GM12874 (cell line): ENCODE data around the gene SNX25.

Experiments used
- TF ChIP-seq, protein P1 (sequence below): IDR thresholded peaks from 2 replicates; pipeline ENCODE4 v1.5.1; 2011; ENCODE audit warnings: low read depth, mild to moderate bottlenecking, control low read depth, low read length, moderate library complexity; ENCODE audit not compliant: insufficient read depth

Gene SNX25

DNA sequence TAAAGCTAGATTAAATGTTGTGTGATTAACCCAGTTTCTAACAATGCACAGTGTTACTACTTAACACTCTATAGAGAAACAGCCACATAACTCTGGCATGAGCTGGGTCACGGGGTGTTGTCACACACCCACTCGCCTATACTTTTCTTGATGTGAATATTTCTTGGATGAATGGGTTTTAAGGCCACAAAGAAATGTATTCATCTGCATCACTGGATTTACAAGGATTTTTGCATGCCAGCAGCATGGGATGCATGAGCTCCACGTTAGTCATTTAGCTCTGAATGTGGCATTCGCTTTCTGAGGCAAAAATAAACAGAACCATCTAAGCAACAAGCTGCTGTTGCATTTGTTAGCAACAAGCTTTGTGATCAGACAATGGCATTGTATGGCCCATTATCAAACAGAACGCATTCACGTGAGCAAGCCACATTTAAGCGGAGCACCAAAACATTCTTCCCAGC, 96.6 kb downstream of the SNX25 start:
- TF ChIP-seq, protein P1, sequence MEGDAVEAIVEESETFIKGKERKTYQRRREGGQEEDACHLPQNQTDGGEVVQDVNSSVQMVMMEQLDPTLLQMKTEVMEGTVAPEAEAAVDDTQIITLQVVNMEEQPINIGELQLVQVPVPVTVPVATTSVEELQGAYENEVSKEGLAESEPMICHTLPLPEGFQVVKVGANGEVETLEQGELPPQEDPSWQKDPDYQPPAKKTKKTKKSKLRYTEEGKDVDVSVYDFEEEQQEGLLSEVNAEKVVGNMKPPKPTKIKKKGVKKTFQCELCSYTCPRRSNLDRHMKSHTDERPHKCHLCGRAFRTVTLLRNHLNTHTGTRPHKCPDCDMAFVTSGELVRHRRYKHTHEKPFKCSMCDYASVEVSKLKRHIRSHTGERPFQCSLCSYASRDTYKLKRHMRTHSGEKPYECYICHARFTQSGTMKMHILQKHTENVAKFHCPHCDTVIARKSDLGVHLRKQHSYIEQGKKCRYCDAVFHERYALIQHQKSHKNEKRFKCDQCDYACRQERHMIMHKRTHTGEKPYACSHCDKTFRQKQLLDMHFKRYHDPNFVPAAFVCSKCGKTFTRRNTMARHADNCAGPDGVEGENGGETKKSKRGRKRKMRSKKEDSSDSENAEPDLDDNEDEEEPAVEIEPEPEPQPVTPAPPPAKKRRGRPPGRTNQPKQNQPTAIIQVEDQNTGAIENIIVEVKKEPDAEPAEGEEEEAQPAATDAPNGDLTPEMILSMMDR, result no peak

- TF ChIP-seq, protein P1, result no peak
These were observed 97.9 kb downstream of the SNX25 start for GRCh38 chr4:185307136-185307950.

DNA sequence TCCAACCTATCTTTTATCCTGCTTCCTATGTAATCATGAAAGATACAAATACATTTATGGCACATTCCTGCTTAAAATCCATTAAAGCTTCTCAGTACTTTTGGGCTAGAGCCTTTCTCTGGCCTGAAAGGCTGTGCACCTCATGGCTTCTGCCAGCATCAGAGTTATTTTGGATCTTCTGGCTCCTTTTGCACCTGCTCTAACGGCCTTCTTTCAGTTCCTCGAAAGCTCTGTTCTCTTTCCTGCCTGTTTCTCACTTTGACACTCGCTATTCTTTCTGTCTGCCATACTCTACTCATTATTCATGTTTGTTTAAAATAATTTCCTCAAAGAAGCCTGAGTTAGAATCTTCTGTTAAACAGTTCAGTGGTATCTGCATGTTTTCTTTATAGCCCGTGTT, 100.4 kb downstream of the SNX25 start:
- TF ChIP-seq, protein P1, result no peak

DNA sequence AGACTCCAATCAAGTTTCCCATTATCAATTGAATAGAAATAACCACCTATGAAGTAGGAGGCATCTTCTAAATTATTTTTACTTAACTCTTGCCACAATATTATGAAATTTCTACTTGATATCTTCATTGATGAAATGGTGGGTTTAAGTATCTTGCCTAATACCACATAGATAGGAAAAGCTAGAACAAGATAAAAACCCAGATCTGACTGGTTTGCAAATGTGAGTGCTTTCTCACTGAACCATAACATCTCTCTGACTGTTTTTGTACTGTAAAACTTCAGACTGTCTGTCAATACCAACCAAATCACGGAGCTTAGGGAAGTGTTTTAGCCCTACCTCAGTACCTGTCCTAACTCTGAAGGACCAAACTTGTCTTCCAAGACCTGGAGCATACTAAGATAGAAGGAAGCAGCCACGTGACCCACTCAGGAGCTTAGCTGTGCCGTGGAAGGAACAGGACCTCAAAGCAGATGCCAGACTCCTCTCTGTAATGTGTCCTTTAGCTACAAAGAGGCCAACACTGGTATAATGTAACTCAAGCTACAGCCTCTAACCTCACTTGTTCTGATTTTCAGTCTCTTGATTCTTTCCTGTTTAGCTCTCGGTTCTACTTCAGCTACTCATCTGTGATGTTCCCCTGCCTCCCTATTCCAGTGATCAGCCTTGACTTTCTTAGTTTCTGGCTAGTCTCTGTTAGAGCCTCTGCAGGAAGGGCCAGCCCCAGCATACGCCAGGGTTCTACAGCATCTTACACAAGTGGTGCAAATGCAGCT, 101.9 kb downstream of the SNX25 start:
- TF ChIP-seq, protein P1, result no peak

- TF ChIP-seq, protein P1, result no peak
These were observed 103.3 kb downstream of the SNX25 start for GRCh38 chr4:185312699-185313098.

- TF ChIP-seq, protein P1, result no peak
These were observed 108.5 kb downstream of the SNX25 start for GRCh38 chr4:185317880-185318279.

DNA sequence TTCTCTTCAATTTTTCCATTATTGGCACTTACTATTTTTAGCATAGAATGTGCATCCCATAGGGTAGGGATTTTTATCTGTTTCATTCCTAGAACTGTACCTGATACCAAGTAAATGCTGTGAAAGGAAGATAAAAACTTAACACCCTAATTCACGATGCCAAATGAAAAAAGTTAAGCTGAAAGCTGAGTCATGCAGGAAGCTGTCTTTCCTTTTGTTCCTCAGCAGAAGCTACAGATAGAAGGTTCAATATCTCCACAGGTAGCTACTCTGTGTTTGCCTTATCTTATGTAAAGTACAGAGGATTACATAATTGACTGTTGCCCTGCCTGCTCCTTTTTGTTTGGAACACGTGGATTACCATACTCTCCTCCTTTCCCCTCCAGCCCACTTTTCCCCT, 109.3 kb downstream of the SNX25 start:
- TF ChIP-seq, protein P1, result no peak
